ENCODE results near the gene FAM43B. TPM values are rescaled to one million over a fixed set of nuclear protein-coding genes. Genes with fewer than 3 reads are reported as not detected.
A peak's percentile ranks its signal among the peaks of the same experiment; 100 is the strongest.
"Not testable (repeated sequence)": the region's sequence is repeated elsewhere in the genome, so short reads cannot be mapped to it uniquely, and the experiment has no call there.

Gene FAM43B
- not detected for total RNA-seq

- no peaks in the 10 kb centered on the region for H3K9me3 Mint-ChIP-seq
- no peaks in the 10 kb centered on the region for H3K36me3 Mint-ChIP-seq
- no peak within 1 kb of the TSS for H3K4me3 Mint-ChIP-seq
- peaks cover 38% of the 10 kb centered on the region for H3K27me3 Mint-ChIP-seq
- peak; percentile 19 for DNase-seq
- H3K4me1 Mint-ChIP-seq, result no peaks in the 10 kb centered on the region
- no peak within 1 kb of the TSS for H3K27ac Mint-ChIP-seq
Observed at GRCh38 chr1:20551945-20552727, at the start of gene FAM43B. TSS of gene FAM43B (plus strand) at chr1:20552573. CDS start at chr1:20552974, 401 bp downstream.

GRCh38 chr1:20505488-20505887 lies 46.9 kb upstream of the FAM43B start:
- no peak for DNase-seq
- Mint-ChIP-seq H3K4me1 (peaks cover 13% of the 10 kb centered on the region), H3K27ac (no peak overlapping the region), H3K27me3 (no peaks in the 10 kb centered on the region), H3K36me3 (peaks cover 3% of the 10 kb centered on the region), H3K9me3 (no peaks in the 10 kb centered on the region), H3K4me3 (no peak overlapping the region)

- Mint-ChIP-seq H3K9me3 (no peaks in the 10 kb centered on the region), H3K4me1 (peaks cover 13% of the 10 kb centered on the region), H3K27me3 (no peaks in the 10 kb centered on the region), H3K36me3 (peaks cover 3% of the 10 kb centered on the region), H3K27ac (peak overlapping the region; percentile 87), H3K4me3 (peak overlapping the region; percentile 92)
- DNase-seq, result no peak
Observed at GRCh38 chr1:20507248-20507563, 45.2 kb upstream of the FAM43B start.

- Mint-ChIP-seq H3K27ac (peak within 1 kb of the TSS; percentile 87), H3K36me3 (peaks cover 3% of the 10 kb centered on the region), H3K9me3 (no peaks in the 10 kb centered on the region), H3K27me3 (peaks cover 1% of the 10 kb centered on the region), H3K4me1 (peaks cover 13% of the 10 kb centered on the region), H3K4me3 (peak within 1 kb of the TSS; percentile 92)
- DNase-seq, result peak; percentile 92
Observed at GRCh38 chr1:20507564-20508410, 44.6 kb upstream of the FAM43B start, which contains the start of gene MUL1. TSS of gene MUL1 (minus strand) at chr1:20508151. CDS start at chr1:20508024, 127 bp downstream.

- no peak for DNase-seq
- Mint-ChIP-seq H3K4me3 (peak overlapping the region; percentile 92), H3K27ac (peak overlapping the region; percentile 87), H3K27me3 (peaks cover 8% of the 10 kb centered on the region), H3K4me1 (peaks cover 13% of the 10 kb centered on the region), H3K36me3 (peaks cover 3% of the 10 kb centered on the region), H3K9me3 (no peaks in the 10 kb centered on the region)
Observed at GRCh38 chr1:20508411-20508771, 44.0 kb upstream of the FAM43B start.

GRCh38 chr1:20511518-20512428 lies 40.6 kb upstream of the FAM43B start:
- DNase-seq, result no peak
- Mint-ChIP-seq H3K36me3 (no peaks in the 10 kb centered on the region), H3K27ac (no peak overlapping the region), H3K9me3 (no peaks in the 10 kb centered on the region), H3K4me1 (peaks cover 5% of the 10 kb centered on the region), H3K27me3 (peaks cover 12% of the 10 kb centered on the region), H3K4me3 (no peak overlapping the region)

GRCh38 chr1:20519609-20520262 lies 32.6 kb upstream of the FAM43B start:
- DNase-seq, H3K9me3 Mint-ChIP-seq, H3K27ac Mint-ChIP-seq, H3K36me3 Mint-ChIP-seq, H3K4me1 Mint-ChIP-seq, H3K4me3 Mint-ChIP-seq: not testable (repeated sequence)
- H3K27me3 Mint-ChIP-seq, result peaks cover 31% of the 10 kb centered on the region

- Mint-ChIP-seq H3K36me3 (no peaks in the 10 kb centered on the region), H3K4me1 (peaks cover 4% of the 10 kb centered on the region), H3K4me3 (no peak overlapping the region), H3K9me3 (no peaks in the 10 kb centered on the region), H3K27me3 (peaks cover 33% of the 10 kb centered on the region), H3K27ac (no peak overlapping the region)
- peak; percentile 51 for DNase-seq
Observed at GRCh38 chr1:20521960-20522861, 30.2 kb upstream of the FAM43B start.

- Mint-ChIP-seq H3K36me3 (no peaks in the 10 kb centered on the region), H3K27me3 (peaks cover 28% of the 10 kb centered on the region), H3K4me3 (no peak overlapping the region), H3K27ac (no peak overlapping the region), H3K9me3 (no peaks in the 10 kb centered on the region), H3K4me1 (peaks cover 4% of the 10 kb centered on the region)
- no peak for DNase-seq
Observed at GRCh38 chr1:20526267-20526666, 26.1 kb upstream of the FAM43B start.

- Mint-ChIP-seq H3K4me1 (no peaks in the 10 kb centered on the region), H3K36me3 (no peaks in the 10 kb centered on the region), H3K27me3 (peaks cover 23% of the 10 kb centered on the region), H3K9me3 (no peaks in the 10 kb centered on the region), H3K4me3 (no peak overlapping the region), H3K27ac (no peak overlapping the region)
- DNase-seq, result no peak
Observed at GRCh38 chr1:20528221-20528620, 24.2 kb upstream of the FAM43B start.

GRCh38 chr1:20530306-20530705 lies 22.1 kb upstream of the FAM43B start:
- H3K4me1 Mint-ChIP-seq, result no peaks in the 10 kb centered on the region
- no peak overlapping the region for H3K4me3 Mint-ChIP-seq
- peaks cover 29% of the 10 kb centered on the region for H3K27me3 Mint-ChIP-seq
- H3K36me3 Mint-ChIP-seq, result no peaks in the 10 kb centered on the region
- H3K9me3 Mint-ChIP-seq, result no peaks in the 10 kb centered on the region
- H3K27ac Mint-ChIP-seq, result no peak overlapping the region
- DNase-seq, result no peak

- Mint-ChIP-seq H3K27ac (no peak overlapping the region), H3K36me3 (no peaks in the 10 kb centered on the region), H3K4me3 (no peak overlapping the region), H3K9me3 (no peaks in the 10 kb centered on the region), H3K27me3 (peaks cover 34% of the 10 kb centered on the region), H3K4me1 (no peaks in the 10 kb centered on the region)
- no peak for DNase-seq
Observed at GRCh38 chr1:20530901-20531300, 21.5 kb upstream of the FAM43B start.

GRCh38 chr1:20533635-20534034 lies 18.7 kb upstream of the FAM43B start:
- H3K4me3 Mint-ChIP-seq, result no peak overlapping the region
- H3K4me1 Mint-ChIP-seq, result no peaks in the 10 kb centered on the region
- DNase-seq, result no peak
- no peaks in the 10 kb centered on the region for H3K36me3 Mint-ChIP-seq
- H3K27ac Mint-ChIP-seq, result no peak overlapping the region
- no peaks in the 10 kb centered on the region for H3K9me3 Mint-ChIP-seq
- H3K27me3 Mint-ChIP-seq, result peaks cover 35% of the 10 kb centered on the region

Data from activated naive CD8-positive, alpha-beta T cell treated with anti-CD3 and anti-CD28 coated beads for 36 hours (primary cell).